ENCODE results near the gene COL9A3. TPM values are rescaled to one million over a fixed set of nuclear protein-coding genes. Genes with fewer than 3 reads are reported as not detected.
A peak's percentile ranks its signal among the peaks of the same experiment; 100 is the strongest.

COL9A3 gene
- total RNA-seq, 1 experiment from 2014 or later, result 46.6 TPM

- POLR2A ChIA-PET, result no interaction called here
- Histone ChIP-seq H3K4me1 (ENCODE audit: control insufficient read depth, insufficient read depth, low read length) (peaks cover 12% of the 10 kb centered on the region), H3K36me3 (ENCODE audit: control insufficient read depth, insufficient read depth, low read length) (peaks cover 5% of the 10 kb centered on the region), H3K27ac (ENCODE audit: low read length) (no peak overlapping the region), H3K27me3 (ENCODE audit: control insufficient read depth, insufficient read depth, low read length) (no peaks in the 10 kb centered on the region), H3K9me3 (ENCODE audit: control insufficient read depth, insufficient read depth, low read depth, low read length) (no peaks in the 10 kb centered on the region), H3K4me3 (ENCODE audit: low read depth in 2 of 2, low read length in 2 of 2) (peak overlapping the region; percentile 57 to 66)
- BruUV-seq (replicated peaks), result no TSS peak
- ATAC-seq (peak; percentile 64), DNase-seq (ENCODE audit: low read depth, low spot score) (no peak)
- intact Hi-C loops (cut with micrococcal nuclease; ENCODE audit: unreplicated experiment), result no loop called here
- in situ Hi-C loops (cut with HindIII; ENCODE audit: low pct_unique_long_range_greater_than_20kb, low sequenced_read_pairs), result no loop called here
- CTCF ChIA-PET, result interaction anchor here (0.6 kb wide), 1 partner anchor 39 kb away, joined by 3 read pairs; no protein-coding TSS in a partner anchor
- TF ChIP-seq REST (IDR thresholded peaks at IDR 0.05; ENCODE audit: insufficient read depth in 1 of 2, low read depth in 2 of 2, low read length in 1 of 2) (no peak), SIN3A (IDR thresholded peaks at IDR 0.05; ENCODE audit: borderline replicate concordance, insufficient read depth, low read depth, low read length) (0 out of 2 replicates have a peak, but pooled peaks have one; percentile 40)
Measured at GRCh38 chr20:62860924-62861691, 44.3 kb downstream of the COL9A3 start.

- Histone ChIP-seq H3K4me3 (ENCODE audit: low read depth in 2 of 2, low read length in 2 of 2) (peak within 1 kb of the TSS; percentile 57 to 66), H3K27ac (ENCODE audit: low read length) (peak within 1 kb of the TSS; percentile 74), H3K9me3 (ENCODE audit: control insufficient read depth, insufficient read depth, low read depth, low read length) (no peaks in the 10 kb centered on the region), H3K4me1 (ENCODE audit: control insufficient read depth, insufficient read depth, low read length) (peaks cover 12% of the 10 kb centered on the region), H3K36me3 (ENCODE audit: control insufficient read depth, insufficient read depth, low read length) (peaks cover 5% of the 10 kb centered on the region), H3K27me3 (ENCODE audit: control insufficient read depth, insufficient read depth, low read length) (no peaks in the 10 kb centered on the region)
- intact Hi-C loops (cut with micrococcal nuclease; ENCODE audit: unreplicated experiment) (no loop called here), in situ Hi-C loops (cut with HindIII; ENCODE audit: low pct_unique_long_range_greater_than_20kb, low sequenced_read_pairs) (no loop called here)
- peak; percentile 91 for ATAC-seq
- ChIA-PET POLR2A (no interaction called here), CTCF (interaction anchor here (0.6 kb wide), 1 partner anchor 39 kb away, joined by 3 read pairs; no protein-coding TSS in a partner anchor)
- no TSS peak for BruUV-seq (replicated peaks)
- no peak for TF ChIP-seq TCF7L2 (IDR thresholded peaks at IDR 0.05; ENCODE audit: low read depth, low read length)
- TF ChIP-seq REST (IDR thresholded peaks at IDR 0.05; ENCODE audit: insufficient read depth in 1 of 2, low read depth in 2 of 2, low read length in 1 of 2), result no peak
- no peak for TF ChIP-seq POLR2AphosphoS5 (IDR thresholded peaks at IDR 0.05; ENCODE audit: low read depth, low read length)
- no peak for TF ChIP-seq CTCF (IDR thresholded peaks at IDR 0.05)
- no peak for TF ChIP-seq SIN3A (IDR thresholded peaks at IDR 0.05; ENCODE audit: borderline replicate concordance, insufficient read depth, low read depth, low read length)
- no peak for DNase-seq (ENCODE audit: low read depth, low spot score)
Measured at GRCh38 chr20:62861726-62862336, 45.0 kb downstream of the COL9A3 start, which contains the start of gene TCFL5. Gene TCFL5, minus strand, starts transcription at chr20:62861822. Its CDS starts 152 bp downstream, at chr20:62861670.
